ENCODE results near the gene ELOVL3.
"Not testable (repeated sequence)": the region's sequence is repeated elsewhere in the genome, so short reads cannot be mapped to it uniquely, and the experiment has no call there.

ELOVL3 gene

DNA sequence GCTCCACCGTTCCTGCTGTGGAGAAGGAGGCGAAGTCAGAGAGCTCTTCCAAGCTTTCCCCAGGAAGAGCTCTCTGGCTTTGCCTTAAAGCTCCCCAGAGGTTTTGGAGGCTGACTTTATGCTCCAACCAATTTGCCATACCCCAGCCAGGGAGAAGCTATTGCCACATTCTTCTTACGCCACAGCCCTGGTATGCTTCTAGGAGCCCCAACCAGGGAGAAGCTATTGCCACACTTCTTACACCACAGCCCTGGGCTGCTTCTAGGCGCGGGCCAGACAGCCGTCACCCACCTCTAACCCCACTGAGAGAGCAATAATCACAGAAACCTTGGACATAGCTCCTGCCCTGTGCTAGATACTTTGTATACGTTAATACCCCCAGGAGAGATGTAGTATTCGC, 951 bp downstream of the ELOVL3 start:
- DNase-seq (ENCODE audit: low spot score), result no peak

DNA sequence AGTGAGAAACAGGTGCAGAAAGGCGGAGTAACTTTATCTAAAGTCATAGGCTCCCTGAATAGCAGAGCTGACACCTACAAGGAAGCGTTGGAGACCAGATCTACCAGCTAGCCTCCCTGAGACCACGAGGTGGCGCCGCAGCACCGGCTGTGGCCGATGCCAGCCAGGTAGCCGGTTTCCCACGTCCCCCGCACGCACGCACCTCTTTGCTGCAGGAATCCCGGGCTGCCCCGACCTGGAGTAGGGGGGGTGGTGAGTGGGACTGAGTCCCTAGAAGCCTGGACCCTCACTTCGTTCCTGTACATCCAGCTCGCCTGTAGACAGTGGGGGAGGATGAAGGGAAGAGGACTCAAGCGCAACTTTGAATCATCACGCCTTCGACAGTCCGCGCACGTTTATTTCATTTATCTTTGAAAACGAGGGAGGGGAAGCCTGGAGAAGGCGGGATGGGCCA, 3.7 kb downstream of the ELOVL3 start:
- DNase-seq (ENCODE audit: low spot score), result peak; percentile 85

DNA sequence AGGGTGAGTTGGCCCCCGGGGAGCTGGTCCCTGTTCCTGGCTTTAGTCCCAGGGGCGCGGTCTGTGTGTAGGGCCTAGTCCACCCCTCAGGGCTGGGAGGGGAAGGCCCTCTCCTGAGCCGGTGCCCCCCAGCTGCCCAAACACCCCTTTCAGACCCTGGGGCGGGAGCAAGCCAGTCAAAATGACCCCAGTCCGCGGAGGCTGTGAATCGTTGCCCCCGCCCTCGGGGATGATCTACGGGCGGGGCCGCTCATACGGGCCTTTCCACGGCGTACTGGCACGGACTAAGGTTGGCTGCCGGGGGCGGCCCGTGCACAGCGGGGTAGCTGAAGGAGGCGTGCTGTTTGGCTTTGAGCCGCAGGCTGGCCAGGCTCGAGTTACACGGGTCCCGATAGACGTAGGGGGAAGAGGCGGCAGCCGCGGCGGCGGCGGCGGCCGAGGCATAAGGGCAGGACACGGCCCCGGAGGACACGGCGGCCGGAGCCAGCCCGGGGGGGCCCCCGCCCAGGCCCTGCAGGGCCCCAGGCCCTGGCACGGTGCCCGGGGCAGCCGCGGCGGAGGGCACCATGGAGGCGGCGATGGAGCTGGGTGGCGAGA, 4.3 kb downstream of the ELOVL3 start:
- peak; percentile 41 for DNase-seq (ENCODE audit: low spot score)

DNA sequence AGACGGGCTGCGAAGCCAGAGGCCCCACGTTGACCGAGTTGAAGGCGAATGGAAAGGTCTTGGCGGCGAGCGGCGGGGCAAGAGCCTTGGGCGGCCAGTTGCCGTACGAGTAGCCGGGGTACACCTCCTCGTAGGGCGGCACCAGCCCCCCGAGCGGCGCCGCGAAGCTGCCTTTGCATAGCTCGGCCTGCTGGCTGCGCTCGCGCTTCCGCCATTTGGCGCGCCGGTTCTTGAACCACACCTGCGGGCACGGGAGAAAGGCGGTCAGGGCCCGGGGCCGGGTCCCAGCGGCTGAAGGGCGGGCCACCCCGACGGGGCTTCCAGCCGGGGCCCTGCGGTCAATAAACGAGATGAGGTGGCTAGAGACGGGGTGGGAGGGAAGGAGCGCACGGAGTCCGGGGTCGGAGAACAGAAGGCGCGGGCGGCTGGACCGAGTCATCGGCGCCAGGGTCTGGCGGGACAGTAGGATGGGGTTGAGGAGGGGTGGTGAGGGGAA, 4.8 kb downstream of the ELOVL3 start:
- no peak for DNase-seq (ENCODE audit: low spot score)

DNA sequence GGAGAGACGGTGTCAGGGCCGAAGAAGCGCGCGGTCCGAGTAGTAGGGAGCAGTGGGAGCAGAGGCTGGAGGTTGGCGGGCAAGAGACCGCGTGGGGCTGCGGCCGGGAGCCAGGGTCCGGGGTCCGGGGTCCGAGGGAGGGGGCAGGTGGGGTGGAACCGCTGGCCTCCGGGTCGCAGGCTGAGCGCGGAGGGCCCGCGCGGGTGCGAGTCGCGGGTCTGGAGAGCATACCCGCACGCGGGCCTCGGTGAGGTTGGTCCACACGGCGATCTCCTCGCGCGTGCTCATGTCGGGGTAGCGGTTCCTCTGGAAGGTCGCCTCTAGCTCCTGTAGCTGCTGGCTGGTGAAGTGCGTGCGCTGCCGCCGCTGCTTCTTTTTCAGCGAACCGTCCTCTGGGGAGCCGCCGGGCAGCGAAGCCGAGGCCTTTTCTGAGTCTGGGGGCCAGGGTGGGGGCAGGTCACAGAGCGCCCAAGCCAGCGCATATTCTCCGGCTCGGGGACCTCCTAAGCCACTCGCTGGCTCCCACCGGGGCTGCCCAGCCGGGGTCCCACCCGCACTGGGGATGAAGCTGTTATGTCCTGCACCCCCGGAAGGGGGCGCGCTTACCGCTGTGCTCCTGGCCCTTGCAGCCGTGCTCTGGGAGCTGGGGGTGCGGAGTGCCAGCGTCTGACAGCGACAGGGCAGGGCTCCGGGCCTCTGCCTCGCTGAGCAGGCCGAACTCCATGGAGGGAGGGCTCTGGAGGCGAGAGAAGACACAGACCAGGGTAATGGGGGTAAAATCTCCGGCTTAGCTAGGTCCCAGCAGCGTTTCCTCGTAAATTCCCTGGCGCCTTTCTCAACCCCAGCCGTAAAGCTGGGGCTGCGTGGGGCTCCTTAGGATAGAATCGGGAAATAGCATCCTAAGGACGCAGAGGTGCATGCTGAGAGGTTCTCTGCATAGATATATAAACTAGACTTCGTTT, 5.5 kb downstream of the ELOVL3 start:
- peak; percentile 65 for DNase-seq (ENCODE audit: low spot score)

DNA sequence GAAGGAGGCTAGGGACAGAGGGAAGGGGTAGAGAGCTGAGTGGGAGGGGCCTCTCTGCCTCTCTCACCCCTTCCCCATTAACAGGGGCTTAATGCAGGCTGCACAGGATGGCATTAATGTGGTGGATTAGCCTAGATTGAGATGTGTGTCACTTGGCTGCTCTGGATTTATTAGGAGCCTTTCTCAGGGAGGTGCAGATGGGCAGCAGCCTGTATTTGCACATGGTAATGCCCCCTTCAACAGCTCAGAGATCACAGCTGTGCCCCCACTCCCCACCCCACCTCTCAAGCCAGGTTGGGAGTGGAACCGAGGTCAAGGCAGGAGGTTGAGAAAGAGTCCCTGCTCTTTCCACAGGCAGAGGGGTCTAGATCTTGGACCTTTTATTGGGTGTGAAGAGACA, 7.9 kb downstream of the ELOVL3 start:
- DNase-seq (ENCODE audit: low spot score), result no peak

DNA sequence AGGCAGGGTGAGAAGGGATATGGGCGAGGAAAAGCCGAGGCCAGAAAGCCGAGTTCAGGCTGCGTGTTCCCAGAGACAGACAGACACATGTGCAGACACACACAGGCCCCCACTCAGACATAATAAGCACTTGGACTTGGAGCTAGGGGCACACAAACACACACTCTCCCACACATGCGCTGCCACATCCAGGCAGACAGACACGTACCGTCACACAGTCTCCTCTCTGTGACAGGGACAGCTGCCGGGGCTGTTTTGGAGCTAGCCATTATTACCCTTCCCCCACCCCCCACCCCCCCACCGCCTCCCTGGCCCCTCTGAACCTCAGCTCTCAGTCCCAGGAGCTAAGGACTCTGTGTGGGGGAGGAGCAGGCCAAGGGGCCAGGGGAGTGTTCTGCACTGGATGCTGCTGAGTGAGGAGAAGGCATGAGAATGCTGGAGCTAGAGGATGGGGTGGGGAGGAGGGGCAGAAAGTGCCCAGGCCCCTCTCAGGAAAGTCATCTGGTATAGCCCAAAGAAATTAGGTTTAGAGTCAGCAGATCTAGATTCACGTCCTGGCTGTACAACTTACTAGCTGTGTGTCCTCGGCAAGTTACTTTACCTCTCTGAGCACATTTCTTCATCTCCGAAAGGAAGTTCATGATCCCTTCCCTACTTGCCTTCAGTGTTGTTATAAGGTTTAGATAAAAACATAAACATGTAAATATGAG, 8.9 kb downstream of the ELOVL3 start:
- no peak for DNase-seq (ENCODE audit: low spot score)

DNA sequence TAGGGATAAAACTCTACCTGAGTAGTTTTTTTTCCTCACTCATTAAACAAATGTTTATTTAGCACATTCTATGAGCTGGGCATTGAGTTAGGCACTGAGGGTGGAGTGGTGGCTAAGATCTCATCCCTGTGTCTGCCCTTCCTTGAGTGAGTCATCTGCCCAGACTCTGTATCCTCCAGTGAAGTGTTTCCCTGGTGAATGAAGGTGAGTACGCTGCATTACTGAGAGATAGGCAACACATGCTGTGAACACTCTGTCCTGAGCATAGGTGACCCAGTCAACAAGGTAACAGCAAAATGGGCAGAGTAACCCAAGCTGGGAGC, 9.5 kb downstream of the ELOVL3 start:
- no peak for DNase-seq (ENCODE audit: low spot score)

DNA sequence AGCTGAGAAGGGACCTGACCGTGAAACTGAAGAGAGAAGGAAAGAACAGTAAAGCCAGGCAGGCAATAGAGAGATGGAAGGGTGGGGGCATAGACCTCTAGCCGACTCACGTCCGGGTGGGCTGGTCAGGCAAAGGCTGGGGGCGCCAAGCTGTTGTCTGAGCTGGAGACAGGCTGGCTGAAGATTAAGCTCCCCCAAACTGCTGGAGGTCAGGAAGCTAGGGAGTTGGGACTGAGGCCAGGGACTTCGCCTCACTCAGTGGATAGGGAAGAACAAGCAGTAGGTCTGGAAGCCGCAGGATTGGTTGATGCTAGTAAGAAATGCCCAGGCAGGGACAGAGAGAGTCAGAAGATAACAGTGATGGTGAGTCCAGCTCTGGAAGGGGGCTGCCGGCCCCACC, 9.9 kb downstream of the ELOVL3 start:
- no peak for DNase-seq (ENCODE audit: low spot score)

DNA sequence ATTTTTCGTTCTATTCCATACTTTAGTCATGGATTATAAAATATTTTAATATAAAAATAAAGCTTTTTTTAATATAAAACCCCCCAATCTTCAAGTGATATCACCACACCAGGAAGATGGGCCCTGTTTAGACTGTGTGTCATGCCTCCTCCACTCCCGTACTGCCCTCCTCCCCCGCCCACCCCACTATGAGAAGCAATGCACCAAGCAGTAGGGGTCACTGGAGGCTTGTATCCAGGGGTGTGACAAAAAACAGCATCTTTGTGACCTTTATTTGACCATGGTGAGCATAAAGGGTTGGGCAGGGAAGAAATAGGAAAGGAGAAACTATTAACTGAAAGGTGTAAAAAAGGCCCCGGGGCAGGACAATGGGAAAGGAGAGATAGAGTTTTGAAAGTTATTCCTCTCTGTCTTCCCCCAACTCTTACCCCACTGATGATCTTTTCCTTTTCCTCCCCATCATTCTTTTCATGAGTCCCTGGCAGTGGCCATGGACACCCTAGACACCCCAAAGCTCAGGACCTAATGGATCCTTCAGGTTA, 11.7 kb downstream of the ELOVL3 start:
- DNase-seq (ENCODE audit: low spot score), result no peak

DNA sequence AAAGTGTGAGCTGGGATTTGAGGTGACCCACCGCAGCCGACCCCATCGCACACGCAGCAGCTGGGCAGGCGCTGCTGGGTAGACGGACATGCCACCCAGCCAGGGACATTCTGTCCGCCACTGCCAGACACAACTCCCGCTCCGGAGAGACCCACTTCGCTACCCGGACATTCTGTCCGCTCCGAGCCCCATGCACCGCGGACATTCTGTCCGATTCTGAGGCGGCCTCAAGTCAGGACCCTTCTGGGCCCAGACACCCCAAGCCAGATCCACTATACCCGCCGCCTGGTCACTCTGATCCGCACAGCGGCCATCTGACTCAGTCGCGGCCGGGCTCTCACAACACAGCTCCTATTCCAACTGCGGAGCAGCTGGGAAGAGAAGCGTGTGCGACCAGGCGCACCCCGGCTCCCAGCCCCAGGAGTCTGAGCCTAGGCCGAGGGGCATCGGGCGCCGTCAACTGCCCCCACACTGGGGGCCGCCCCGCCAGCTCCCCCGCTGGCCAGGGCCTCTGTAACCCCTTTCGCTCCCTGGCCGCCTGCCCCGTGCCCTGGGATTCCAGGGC, 14.4 kb downstream of the ELOVL3 start:
- DNase-seq (ENCODE audit: low spot score), result no peak

DNA sequence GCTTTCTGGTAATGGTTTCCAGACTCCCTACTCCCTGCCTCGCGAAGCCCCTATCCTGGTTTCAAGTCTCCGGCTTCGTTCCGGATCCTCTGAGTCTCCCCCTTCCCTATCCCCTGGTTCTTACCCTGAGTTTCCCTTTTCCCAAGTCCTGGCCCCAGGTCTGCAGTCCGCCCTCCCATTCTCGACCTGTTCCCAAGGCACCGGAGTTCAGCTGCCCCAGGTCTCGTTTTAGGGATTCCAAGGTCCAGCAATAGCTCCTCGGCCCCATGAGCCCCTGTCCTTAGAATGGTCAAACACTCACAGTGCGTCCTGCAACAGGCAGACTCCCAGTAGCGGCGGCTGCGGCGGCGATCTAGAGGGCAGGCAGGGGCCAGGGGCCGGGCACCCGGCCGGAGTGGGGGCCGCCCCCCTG, 14.9 kb downstream of the ELOVL3 start:
- no peak for DNase-seq (ENCODE audit: low spot score)

DNA sequence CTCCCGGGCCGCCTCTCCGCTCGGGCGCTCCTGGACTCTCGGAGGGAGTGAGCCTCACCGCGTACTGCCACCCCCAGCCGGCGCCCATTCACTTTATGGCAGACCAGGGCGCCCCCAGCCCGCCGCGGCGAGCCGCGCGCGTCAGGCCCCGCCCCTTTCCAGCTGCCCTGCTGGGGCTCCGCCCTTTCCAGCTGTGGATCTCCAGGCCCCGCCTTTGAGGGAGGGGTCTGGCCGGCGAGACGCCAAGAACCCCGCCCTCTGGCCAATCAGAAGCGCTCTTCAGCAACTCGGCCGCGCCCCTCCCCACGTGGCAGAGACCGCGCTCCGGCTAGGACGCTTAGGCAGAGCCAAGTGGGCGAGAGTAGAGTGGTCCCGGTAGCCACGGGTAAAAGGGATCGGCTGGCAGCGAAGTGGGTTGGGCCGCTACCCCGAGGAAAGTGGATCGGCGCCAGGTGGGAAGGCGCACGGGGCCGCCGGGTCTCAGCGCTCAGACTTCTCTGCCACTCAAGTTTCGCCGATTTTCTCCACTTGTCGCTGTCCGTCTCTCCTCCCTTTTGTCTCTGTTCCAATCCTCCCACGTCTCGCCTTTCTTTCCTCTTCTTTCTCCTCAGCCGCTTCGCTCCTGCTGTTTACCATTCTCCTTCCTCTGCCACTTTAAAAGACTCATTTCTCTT, 15.5 kb downstream of the ELOVL3 start, which contains the start of gene PITX3:
Gene PITX3, minus strand, starts transcription at position 69 of the 674 bp plus-strand sequence. CDS start 9,432 bp downstream, outside the sequence.
- peak; percentile 95 for DNase-seq (ENCODE audit: low spot score)

DNA sequence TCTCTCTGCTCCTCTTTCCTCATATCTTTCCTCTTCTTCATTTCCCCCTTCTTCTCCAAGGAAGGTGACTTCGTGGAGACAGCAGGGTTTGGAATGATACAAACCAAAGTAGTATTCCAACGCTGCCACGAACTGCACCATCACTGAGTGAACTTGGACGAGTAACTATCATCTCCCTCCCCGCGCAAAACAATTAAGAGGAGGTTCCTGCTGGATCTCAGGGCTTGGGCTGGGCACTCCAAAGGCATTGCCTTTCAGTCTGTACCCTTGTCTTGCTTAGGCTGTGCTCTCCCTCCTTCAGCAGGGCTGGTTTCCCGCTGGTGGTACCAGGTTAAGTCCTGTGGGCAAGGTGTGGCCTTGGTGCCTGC, 16.0 kb downstream of the ELOVL3 start:
- no peak for DNase-seq (ENCODE audit: low spot score)

DNA sequence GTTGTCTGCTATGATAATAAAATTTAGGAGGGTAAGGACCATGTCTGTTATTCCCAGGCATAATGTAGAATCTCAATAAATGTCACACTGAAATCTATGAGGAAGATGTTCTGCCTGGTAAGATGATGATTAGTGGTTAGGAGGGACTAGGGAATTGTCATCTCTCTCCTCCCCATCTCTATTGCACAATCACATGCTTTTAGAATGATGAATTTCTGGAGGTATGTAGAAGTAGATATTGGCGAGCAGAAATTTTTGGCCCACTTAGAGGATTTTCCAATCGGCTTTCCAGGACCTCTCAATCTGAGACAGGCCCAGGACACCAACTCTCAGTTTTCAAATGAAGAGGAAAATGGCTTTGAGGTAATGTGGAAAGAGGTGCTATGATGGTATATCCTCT, 17.2 kb downstream of the ELOVL3 start:
- DNase-seq (ENCODE audit: low spot score), result no peak

DNA sequence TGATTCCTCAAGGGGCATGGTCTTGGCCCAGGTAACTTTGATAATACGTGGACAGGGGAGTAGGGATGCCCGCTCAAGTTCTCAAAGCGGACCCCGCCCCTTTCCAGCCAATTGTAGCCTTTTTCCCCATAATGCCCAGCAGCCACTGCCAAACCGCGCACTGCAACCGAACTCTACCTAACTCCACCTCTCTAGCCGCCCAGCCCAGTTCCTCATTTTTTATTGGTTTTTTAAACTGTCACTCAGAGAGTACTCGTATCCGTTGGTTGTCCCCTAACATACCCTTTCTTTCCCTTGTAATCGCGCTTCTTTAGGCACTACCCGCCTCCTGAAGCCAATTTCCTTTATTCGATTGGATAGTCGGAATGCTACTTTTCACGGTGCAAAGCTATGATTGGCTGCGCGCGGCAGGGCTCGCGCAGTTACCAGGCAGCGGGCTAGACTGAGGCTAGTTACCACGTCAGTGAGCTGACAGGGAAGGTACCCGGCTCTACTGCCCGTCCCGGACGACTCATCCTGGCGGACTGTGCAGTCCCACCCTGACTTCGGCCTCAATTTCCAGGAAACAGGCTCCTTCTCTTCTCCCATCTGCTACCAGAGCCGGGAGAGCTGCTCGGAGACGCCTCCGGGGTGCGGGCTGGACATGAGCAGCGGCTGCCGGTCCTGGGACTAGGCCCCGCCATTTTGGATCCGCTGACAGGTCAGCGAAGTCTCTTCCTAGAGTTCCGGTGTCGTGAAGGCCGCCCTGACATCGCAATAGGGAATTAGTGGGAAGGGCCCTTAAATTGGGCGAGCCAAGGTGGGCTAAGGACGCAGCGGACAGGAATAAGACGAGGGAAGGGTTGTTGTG, 19.2 kb downstream of the ELOVL3 start, which contains the start of gene GBF1:
Gene GBF1, plus strand, starts transcription at position 451 of the 850 bp plus-strand sequence. CDS start 13,407 bp downstream, outside the sequence.
- DNase-seq (ENCODE audit: low spot score), result peak; percentile 100

DNA sequence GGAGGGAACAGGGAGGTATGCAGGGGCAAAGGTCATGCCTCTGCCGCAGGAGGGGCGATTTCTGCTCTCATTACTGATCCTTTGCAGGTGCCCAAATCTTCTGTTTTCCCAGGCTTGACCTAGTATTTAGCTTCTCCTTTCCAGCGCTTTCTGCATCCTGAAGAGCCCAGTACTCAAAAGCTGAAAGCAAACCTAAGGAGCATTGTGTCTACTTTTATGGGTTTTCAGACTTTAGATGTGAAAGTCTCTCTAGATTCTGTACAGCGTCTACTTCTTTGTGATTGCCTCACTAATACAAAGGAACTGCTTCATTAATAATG, 19.8 kb downstream of the ELOVL3 start:
- DNase-seq (ENCODE audit: low spot score), result no peak

DNA sequence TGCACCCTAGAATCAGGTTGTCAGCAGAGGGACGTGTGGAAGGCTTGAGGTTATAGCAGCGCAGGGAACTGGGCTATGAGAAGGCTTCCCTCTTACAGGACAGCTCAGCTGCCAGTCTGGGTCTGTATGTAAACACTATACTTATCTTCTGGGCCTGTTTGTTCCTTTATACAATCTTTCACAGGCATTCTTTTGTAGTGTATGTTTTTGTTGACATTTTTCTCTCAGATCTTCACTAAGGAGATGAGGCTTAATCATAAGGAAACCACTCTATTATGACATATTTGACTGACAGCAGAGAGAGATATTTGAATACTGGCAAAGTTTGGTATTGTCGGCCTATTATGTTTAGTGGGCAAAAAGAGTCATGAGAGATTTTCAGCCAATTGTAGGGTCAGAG, 20.2 kb downstream of the ELOVL3 start:
- peak; percentile 18 for DNase-seq (ENCODE audit: low spot score)

DNA sequence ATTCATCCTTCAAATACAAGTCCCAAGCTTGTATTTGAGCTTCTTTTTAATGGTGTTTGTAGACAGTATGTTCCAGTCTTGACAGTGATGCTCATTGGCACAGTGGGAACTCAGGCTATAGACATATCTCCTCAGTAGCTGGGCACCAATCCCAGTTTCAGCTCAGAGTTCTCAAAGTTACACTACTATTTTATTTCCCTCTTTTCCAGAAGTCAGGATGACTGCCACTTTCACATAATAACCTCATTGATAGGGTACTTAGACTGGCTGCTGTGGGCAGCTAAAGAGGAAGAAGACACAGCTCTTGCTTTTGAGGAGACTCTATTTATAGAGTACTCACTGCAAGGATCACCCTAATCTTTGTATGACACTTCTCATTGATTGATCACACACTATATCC, 21.6 kb downstream of the ELOVL3 start:
- no peak for DNase-seq (ENCODE audit: low spot score)

DNA sequence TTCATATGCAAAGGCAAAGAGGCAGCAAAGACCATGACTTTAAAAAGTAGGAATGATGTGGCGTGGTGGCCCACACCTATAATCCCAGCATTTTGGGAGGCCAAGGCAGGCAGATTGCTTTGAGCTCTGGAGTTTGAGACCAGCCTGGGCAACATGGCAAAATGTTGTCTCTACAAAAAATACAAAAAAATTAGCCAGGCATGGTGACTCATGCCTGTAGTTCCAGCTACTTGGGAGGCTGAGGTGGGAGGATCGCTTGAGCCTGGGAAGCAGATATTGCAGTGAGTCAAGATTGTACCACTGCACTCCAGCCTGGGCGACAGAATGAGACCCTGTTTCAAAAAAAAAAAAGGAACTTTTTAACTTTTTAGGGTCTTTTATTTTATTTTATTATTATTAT, 26.4 kb downstream of the ELOVL3 start:
- DNase-seq (ENCODE audit: low spot score), result not testable (repeated sequence)

DNA sequence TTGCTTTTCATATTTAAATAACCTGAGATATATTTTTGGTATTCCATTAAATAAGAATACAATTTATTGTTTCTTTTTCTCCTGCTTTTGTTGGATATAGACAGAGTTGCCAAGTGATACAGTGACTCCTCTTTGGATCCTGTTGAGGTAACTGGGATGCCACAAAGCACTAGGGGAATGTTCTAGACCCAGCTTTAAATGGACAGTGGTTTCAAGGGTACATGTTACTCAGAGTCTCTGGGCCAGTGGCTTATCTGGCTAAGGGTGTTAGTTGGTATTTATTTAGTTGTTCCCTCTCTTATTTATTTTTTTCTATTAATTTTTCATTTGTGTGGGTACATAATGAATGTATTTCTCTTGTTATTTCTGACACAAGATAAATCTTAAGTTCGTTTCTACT, 28.3 kb downstream of the ELOVL3 start:
- no peak for DNase-seq (ENCODE audit: low spot score)

All from hematopoietic multipotent progenitor cell treated with erythropoietin and hydrocortisone succinate and interleukin-3 and kit ligand, for 15 days (in vitro differentiated cells).